Spinal cord (tissue), 10 donors: ENCODE measurements around the gene UBAC2. TPM values are rescaled to one million over a fixed set of nuclear protein-coding genes. Genes with fewer than 3 reads are reported as not detected.
A peak's percentile ranks its signal among the peaks of the same experiment; 100 is the strongest.

Source experiments
- DNase-seq, 6 donors: peaks; one replicate each; pipeline versions ENCODE4 v3.0.0 to v3.0.0-alpha.2; 2013 to 2015; ENCODE audit warnings: low spot score in 6 of 6, low read depth in 4 of 6
- H3K27ac ChIP-seq: one replicate; pipeline ENCODE4 v1.5.1; 2013; ENCODE audit warnings: low read depth, low read length, control low read depth
- H3K27me3 ChIP-seq: one replicate; pipeline ENCODE4 v1.6.1; 2013; ENCODE audit warnings: low read length; ENCODE audit not compliant: control insufficient read depth, insufficient read depth
- H3K36me3 ChIP-seq: one replicate; pipeline ENCODE4 v1.6.1; 2013; ENCODE audit warnings: low read length; ENCODE audit not compliant: control insufficient read depth, insufficient read depth
- H3K4me1 ChIP-seq: one replicate; pipeline ENCODE4 v1.6.1; 2013; ENCODE audit warnings: low read length; ENCODE audit not compliant: control insufficient read depth, insufficient read depth
- H3K4me3 ChIP-seq: one replicate; pipeline ENCODE4 v1.5.1; 2013; ENCODE audit warnings: low read depth, low read length, control low read depth
- H3K9me3 ChIP-seq: one replicate; pipeline ENCODE4 v1.6.1; 2013; ENCODE audit warnings: low read length; ENCODE audit not compliant: control insufficient read depth, insufficient read depth
- WGBS: methylation state at CpG from one replicate; pipeline ENCODE4 v1.1.5; 2013; ENCODE audit warnings: missing lambda C conversion rate; ENCODE audit not compliant: insufficient coverage; 5-methylcytosine and 5-hydroxymethylcytosine counted together
- polyA plus RNA-seq, 2 donors: library from polyadenylated mRNA; unstranded; fragments of 120-200 nt; gene quantifications; one replicate each; pipeline ENCODE4 v1.2.1, GENCODE V29; 2013; ENCODE audit not compliant: insufficient read length in 2 of 2
- total RNA-seq, 2 donors: library from RNA; depleted of rRNA in 1 of 2; stranded (reverse); fragments of 120-200 nt in 1 of 2; fragments of >200 nt in 1 of 2; gene quantifications; one replicate each; pipeline versions ENCODE4 v1.2.3 to v1.2.4, GENCODE V29; 2013 to 2014
- donor health status: healthy.

Gene UBAC2
- total and polyA plus RNA-seq, 4 donors: 37.9 to 60.3 (median 53.8) TPM

GRCh38 chr13:99334221-99334620 is 133.6 kb downstream of the UBAC2 start:
- Histone ChIP-seq H3K27ac (no peak overlapping the region), H3K9me3 (no peaks in the 10 kb centered on the region), H3K4me1 (no peaks in the 10 kb centered on the region), H3K36me3 (no peaks in the 10 kb centered on the region), H3K4me3 (no peak overlapping the region), H3K27me3 (no peaks in the 10 kb centered on the region)
- no peak for DNase-seq
- no CpG with 5 or more reads among the region's 3 CpGs for WGBS

- Histone ChIP-seq H3K27me3 (no peaks in the 10 kb centered on the region), H3K27ac (no peak overlapping the region), H3K36me3 (no peaks in the 10 kb centered on the region), H3K9me3 (no peaks in the 10 kb centered on the region), H3K4me3 (no peak overlapping the region), H3K4me1 (no peaks in the 10 kb centered on the region)
- no CpG with 5 or more reads among the region's 2 CpGs for WGBS
- no peak for DNase-seq
These were observed 134.4 kb downstream of the UBAC2 start for GRCh38 chr13:99335087-99335486.

- H3K36me3 ChIP-seq: no peaks in the 10 kb centered on the region
- peak in 1 of 6 donors; percentile 47 for DNase-seq
- H3K27ac ChIP-seq: no peak overlapping the region
- no peak overlapping the region for H3K4me3 ChIP-seq
- H3K9me3 ChIP-seq: no peaks in the 10 kb centered on the region
- H3K27me3 ChIP-seq: no peaks in the 10 kb centered on the region
- no peaks in the 10 kb centered on the region for H3K4me1 ChIP-seq
- 72% methylated on average over 2 of the region's 4 CpGs for WGBS
These were observed 134.9 kb downstream of the UBAC2 start for GRCh38 chr13:99335603-99336002.

GRCh38 chr13:99339230-99339721 is 138.6 kb downstream of the UBAC2 start:
- 100% methylated on average over 4 of the region's 5 CpGs for WGBS
- Histone ChIP-seq H3K27me3 (no peaks in the 10 kb centered on the region), H3K27ac (no peak overlapping the region), H3K4me3 (no peak overlapping the region), H3K36me3 (peaks cover 17% of the 10 kb centered on the region), H3K4me1 (no peaks in the 10 kb centered on the region), H3K9me3 (no peaks in the 10 kb centered on the region)
- no peak for DNase-seq

DNA sequence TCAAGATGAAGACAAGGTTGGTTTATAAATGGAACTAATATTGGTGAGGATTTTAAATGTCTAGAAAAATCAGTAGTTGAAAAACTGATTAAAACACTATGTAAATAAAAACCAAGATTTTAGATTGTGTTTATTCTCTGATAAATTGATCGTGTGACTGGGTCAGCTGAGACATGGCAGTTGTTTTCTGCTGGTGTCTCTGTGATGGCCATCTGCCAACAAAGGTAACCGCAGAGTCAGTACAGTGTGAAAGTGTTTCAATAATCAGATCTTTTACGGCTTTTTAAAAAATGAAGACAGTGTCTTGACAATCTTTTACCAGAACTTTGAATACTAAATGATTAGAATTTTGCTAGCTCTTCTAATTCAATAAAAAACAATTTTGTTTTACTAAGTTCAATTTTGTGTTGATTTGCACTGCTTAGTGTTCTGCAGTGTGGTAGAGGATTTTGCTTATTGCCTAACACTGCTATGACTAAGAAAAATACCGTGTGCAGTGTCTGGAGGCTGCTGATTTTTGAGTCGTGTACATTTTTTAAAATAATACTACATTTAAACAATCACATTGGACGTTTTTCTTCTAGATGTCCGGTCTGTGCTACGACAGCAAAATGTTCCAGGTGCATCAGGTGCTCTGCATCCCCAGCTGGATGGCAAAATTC is 139.2 kb downstream of the UBAC2 start:
- Histone ChIP-seq H3K4me1 (no peaks in the 10 kb centered on the region), H3K27ac (no peak overlapping the region), H3K36me3 (peaks cover 17% of the 10 kb centered on the region), H3K9me3 (no peaks in the 10 kb centered on the region), H3K4me3 (no peak overlapping the region), H3K27me3 (no peaks in the 10 kb centered on the region)
- WGBS: 97% methylated on average over 6 of the region's 8 CpGs
- DNase-seq: no peak

DNA sequence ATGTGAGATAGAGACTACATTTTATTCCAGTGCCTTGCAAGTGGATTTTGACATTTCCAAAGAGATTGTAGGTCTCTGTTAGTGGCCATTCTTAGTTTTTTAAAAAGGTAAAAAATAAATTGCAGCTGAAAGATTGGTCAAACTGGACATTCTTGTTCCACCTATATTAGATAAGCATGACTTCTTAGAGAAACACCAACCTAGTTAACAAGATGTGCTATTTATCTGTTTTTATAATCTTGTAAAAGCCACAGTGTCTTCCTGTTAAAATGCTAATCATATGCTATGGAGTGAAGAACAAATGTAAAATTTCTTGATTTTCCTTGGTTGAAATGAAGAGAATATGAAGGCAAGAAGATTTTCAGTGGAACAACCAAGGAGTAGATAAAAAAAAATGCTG is 140.0 kb downstream of the UBAC2 start:
- H3K4me3 ChIP-seq: no peak overlapping the region
- no peak overlapping the region for H3K27ac ChIP-seq

DNA sequence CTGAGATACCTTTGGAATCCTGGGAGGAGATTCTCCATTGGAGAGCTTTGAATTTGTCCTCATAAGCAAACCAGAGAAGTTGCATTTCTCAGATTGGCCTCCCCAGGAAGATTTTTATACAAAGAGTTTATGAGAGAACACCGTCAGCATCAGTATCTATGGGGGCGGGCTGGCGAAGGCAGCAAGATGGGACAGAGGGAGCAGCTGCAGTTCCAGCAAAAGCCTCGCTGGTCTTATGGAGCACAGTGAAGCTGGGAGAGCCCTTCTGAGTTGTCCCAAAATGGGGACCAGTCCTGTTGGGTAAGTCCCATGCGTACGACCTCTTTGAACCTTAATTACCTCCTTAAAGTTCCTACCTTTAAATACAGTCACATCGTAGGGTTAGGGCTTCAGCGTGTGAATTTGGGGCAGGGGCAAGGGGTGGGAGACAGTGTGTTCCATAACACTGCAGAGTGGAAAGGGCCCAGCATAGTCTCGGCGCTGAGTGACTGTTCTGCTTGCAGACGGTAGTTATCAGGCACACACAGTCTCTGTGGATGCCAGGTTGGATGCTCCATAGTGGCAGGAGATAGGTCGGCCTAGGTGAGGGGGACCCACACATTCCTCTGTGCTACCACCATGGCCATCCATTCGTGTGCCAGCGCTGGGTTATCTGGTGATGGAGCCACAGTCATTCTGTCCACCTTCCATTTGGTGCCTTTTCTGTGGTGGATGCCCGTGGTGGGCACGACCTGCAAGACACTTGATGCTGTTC is 141.5 kb downstream of the UBAC2 start:
- Histone ChIP-seq H3K27me3 (no peaks in the 10 kb centered on the region), H3K4me1 (peaks cover 8% of the 10 kb centered on the region), H3K27ac (no peak overlapping the region), H3K36me3 (peaks cover 24% of the 10 kb centered on the region), H3K4me3 (no peak overlapping the region), H3K9me3 (no peaks in the 10 kb centered on the region)
- 98% methylated on average over 14 of the region's 16 CpGs for WGBS
- DNase-seq: no peak

More for the DNA sequence above, 140.0 kb downstream of the UBAC2 start:
- Histone ChIP-seq H3K4me1 (no peaks in the 10 kb centered on the region), H3K36me3 (peaks cover 17% of the 10 kb centered on the region), H3K9me3 (no peaks in the 10 kb centered on the region), H3K27me3 (no peaks in the 10 kb centered on the region)
- DNase-seq: no peak

DNA sequence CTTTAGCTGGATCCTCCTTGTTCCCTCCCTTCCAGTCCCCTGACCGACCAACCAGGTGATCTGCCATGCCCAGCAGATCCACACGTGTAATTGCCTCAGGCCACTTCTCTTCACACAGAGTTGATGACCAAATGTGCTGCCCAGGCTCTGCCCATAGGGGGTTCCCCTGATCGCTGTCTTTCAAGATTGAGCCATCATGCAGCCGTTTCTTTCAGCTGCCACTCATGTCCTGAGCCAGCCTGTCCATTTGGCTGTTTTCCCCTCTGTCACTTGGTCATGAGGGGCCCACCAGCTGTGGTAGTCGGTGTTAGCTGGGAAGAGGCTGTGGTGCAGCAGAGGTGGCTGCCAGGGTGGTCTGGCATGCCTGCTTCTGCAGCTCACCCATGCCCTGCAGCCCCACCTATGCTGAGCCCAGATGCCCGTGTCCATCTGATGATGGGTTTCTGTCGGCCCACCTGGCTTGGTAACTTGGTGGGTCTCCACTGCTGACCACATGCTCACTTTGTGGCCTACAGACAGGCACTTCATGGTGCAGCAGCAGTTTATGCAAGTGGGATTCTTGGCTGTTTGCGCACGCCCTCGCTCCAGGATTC is 142.2 kb downstream of the UBAC2 start:
- DNase-seq: no peak
- 87% methylated on average over 10 of the region's 10 CpGs for WGBS
- Histone ChIP-seq H3K4me3 (no peak overlapping the region), H3K9me3 (no peaks in the 10 kb centered on the region), H3K27me3 (no peaks in the 10 kb centered on the region), H3K27ac (no peak overlapping the region), H3K36me3 (peaks cover 27% of the 10 kb centered on the region), H3K4me1 (peaks cover 8% of the 10 kb centered on the region)

DNA sequence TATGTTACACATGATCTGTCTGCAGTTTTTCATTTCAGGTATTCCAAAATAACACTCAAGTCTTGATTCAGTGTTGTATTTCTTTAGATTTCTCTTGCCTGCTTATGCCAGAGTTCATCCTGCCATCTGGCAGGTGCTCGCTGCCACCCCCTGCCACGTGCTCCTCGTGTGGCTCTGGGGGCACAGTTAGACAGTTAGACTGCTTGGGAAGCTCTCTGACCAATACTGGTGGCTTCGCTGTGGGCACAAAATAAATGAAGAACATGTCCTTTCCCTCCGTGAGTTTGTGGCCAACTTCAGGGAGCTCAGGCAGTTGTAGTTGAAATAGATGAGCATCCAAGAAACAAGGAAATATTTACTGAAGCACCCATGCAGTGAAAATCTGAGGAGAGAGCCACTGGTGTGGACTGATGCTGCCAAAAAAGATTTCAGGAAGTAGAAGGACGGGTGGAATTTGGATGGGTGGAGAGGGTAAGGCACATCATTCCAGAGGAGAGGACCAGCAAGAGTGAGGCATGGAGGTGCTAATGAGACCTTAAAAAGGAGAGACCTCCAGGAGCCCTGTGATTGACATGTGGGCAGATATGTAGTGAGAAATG is 144.1 kb downstream of the UBAC2 start:
- Histone ChIP-seq H3K27me3 (no peaks in the 10 kb centered on the region), H3K36me3 (peaks cover 27% of the 10 kb centered on the region), H3K4me1 (peaks cover 8% of the 10 kb centered on the region), H3K27ac (no peak overlapping the region), H3K9me3 (no peaks in the 10 kb centered on the region), H3K4me3 (no peak overlapping the region)
- WGBS: 92% methylated on average over 6 of the region's 6 CpGs
- no peak for DNase-seq
